NCI-H2227 (cell line): ENCODE measurements around the gene GARIN1A.
"Not testable (repeated sequence)": the region's sequence is repeated elsewhere in the genome, so short reads cannot be mapped to it uniquely, and the experiment has no call there.

Source experiments
- DNase-seq: peaks from one replicate; lab custom pipeline; 2025; ENCODE audit not compliant: unreplicated experiment; lab: John Stamatoyannopoulos, UW

The GARIN1A gene

GRCh38 chr7:128683270-128683669 is 11.2 kb downstream of the GARIN1A start:
- DNase-seq = not testable (repeated sequence)

- not testable (repeated sequence) for DNase-seq
These were observed 11.6 kb downstream of the GARIN1A start for GRCh38 chr7:128683738-128684137.

GRCh38 chr7:128687131-128687530 is 15.0 kb downstream of the GARIN1A start:
- no peak for DNase-seq

GRCh38 chr7:128688492-128688891 is 16.4 kb downstream of the GARIN1A start:
- no peak for DNase-seq

GRCh38 chr7:128689161-128689935 is 17.3 kb downstream of the GARIN1A start:
- DNase-seq = not testable (repeated sequence)

- DNase-seq = no peak
These were observed 19.1 kb downstream of the GARIN1A start for GRCh38 chr7:128691227-128691626.

- peak; percentile 27 for DNase-seq
These were observed 20.7 kb downstream of the GARIN1A start for GRCh38 chr7:128692623-128693270.

- DNase-seq = no peak
These were observed 21.4 kb downstream of the GARIN1A start for GRCh38 chr7:128693373-128694015.

- DNase-seq = no peak
These were observed 22.6 kb downstream of the GARIN1A start for GRCh38 chr7:128694738-128695137.

GRCh38 chr7:128697302-128697905 is 25.3 kb downstream of the GARIN1A start:
- DNase-seq = peak; percentile 86

- DNase-seq = no peak
These were observed 27.2 kb downstream of the GARIN1A start for GRCh38 chr7:128699196-128699712.

- no peak for DNase-seq
These were observed 27.8 kb downstream of the GARIN1A start for GRCh38 chr7:128699895-128700294.

- DNase-seq = no peak
These were observed 29.1 kb downstream of the GARIN1A start for GRCh38 chr7:128701062-128701785.

- DNase-seq = no peak
These were observed 31.6 kb downstream of the GARIN1A start for GRCh38 chr7:128703609-128704241.

GRCh38 chr7:128705891-128706333 is 33.8 kb downstream of the GARIN1A start:
- DNase-seq = no peak

GRCh38 chr7:128707752-128708151 is 35.7 kb downstream of the GARIN1A start:
- DNase-seq = no peak

- no peak for DNase-seq
These were observed 36.1 kb downstream of the GARIN1A start for GRCh38 chr7:128708235-128708634.

- DNase-seq = no peak
These were observed 36.7 kb downstream of the GARIN1A start for GRCh38 chr7:128708824-128709223.

- DNase-seq = no peak
These were observed 38.4 kb downstream of the GARIN1A start for GRCh38 chr7:128710481-128710880.

- no peak for DNase-seq
These were observed 41.7 kb downstream of the GARIN1A start for GRCh38 chr7:128713794-128714193.
